Upper lobe of left lung (tissue), 4 donors: ENCODE measurements around the gene SLC9A9.

Experiments used
- POLR2A ChIP-seq, 4 donors: fragments of 450-650 bp; IDR thresholded peaks; one replicate each; pipeline ENCODE4 v1.5.1; 2016 to 2017; ENCODE audit warnings: antibody characterized with exemption in 4 of 4, mild to moderate bottlenecking in 2 of 4
- TF ChIP-seq, protein P1 (sequence below), 6 experiments: fragments of 450-650 bp in 4 of 6; fragments of 200-600 bp in 2 of 6; sonication (generic) in 2 of 6; IDR thresholded peaks; one replicate each; pipeline ENCODE4 v1.5.1; 2016 to 2019; ENCODE audit warnings: antibody characterized with exemption in 6 of 6

DNA sequence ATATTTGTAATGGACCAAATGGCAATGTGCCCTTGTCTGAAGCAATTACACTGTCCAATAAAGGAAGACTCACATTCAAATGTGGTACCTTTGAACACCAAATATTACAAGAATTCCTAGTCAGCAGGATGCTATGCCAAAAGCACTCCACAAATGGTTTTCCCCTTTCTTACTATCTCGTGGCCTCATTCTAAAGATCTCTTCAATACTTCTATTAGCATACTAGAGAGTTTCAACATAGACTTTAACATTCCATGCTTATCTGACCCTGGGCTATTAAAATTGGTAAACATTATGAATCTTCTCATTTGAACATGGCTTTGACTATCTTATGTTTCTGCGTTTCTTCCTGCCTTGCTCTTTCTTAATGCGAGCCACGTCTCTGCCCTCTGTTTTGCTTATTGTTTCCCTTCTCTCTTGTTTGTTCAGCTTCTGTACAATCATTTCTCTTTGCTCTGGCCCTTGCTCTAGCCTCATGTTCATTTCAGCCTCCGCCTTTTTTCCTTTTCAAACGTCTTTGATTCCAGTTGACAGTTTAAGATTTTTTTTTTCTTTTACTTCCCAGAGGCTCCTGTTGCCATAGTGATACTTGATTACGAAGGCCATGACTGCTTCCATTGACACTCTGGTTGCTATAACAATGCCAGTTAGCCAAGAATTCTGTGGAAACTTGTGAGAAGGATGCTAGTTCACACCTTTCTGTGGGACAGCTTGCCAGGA is 49.5 kb upstream of the SLC9A9 start:
- TF ChIP-seq, protein P1, sequence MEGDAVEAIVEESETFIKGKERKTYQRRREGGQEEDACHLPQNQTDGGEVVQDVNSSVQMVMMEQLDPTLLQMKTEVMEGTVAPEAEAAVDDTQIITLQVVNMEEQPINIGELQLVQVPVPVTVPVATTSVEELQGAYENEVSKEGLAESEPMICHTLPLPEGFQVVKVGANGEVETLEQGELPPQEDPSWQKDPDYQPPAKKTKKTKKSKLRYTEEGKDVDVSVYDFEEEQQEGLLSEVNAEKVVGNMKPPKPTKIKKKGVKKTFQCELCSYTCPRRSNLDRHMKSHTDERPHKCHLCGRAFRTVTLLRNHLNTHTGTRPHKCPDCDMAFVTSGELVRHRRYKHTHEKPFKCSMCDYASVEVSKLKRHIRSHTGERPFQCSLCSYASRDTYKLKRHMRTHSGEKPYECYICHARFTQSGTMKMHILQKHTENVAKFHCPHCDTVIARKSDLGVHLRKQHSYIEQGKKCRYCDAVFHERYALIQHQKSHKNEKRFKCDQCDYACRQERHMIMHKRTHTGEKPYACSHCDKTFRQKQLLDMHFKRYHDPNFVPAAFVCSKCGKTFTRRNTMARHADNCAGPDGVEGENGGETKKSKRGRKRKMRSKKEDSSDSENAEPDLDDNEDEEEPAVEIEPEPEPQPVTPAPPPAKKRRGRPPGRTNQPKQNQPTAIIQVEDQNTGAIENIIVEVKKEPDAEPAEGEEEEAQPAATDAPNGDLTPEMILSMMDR (IDR thresholded peaks at IDR 0.05) = no peak
- TF ChIP-seq POLR2A (IDR thresholded peaks at IDR 0.05) = no peak
